Nephron (organoid): ENCODE results near the gene SPINDOC.

Source experiments
- H3K27ac Mint-ChIP-seq, 3 experiments: 2 replicates each; pipeline ENCODE4 v1.8.0; 2020; ENCODE audit warnings: mixed read lengths in 3 of 3, mild to moderate bottlenecking in 2 of 3, moderate library complexity in 1 of 3
- H3K27me3 Mint-ChIP-seq: 2 replicates; pipeline ENCODE4 v1.8.0; 2021; ENCODE audit warnings: low read depth, mild to moderate bottlenecking, moderate library complexity, mixed read lengths
- H3K36me3 Mint-ChIP-seq: 2 replicates; pipeline ENCODE4 v1.8.0; 2020; ENCODE audit warnings: low read depth, mixed read lengths
- H3K4me1 Mint-ChIP-seq: 2 replicates; pipeline ENCODE4 v1.8.0; 2020; ENCODE audit warnings: mixed read lengths
- H3K4me3 Mint-ChIP-seq, 3 experiments: 2 replicates each; pipeline ENCODE4 v1.8.0; 2020; ENCODE audit warnings: mild to moderate bottlenecking in 3 of 3, mixed read lengths in 3 of 3, moderate library complexity in 2 of 3
- H3K9me3 Mint-ChIP-seq: 2 replicates; pipeline ENCODE4 v1.8.0; 2020; ENCODE audit warnings: mixed read lengths
- TF ChIP-seq, protein P1 (sequence below), 3 experiments: fragments of 200-600 bp; sonication (generic); IDR thresholded peaks; one replicate each; pipeline ENCODE4 v1.5.0; 2021; ENCODE audit warnings: antibody characterized with exemption in 3 of 3; ENCODE audit not compliant: unreplicated experiment in 3 of 3

The SPINDOC gene

DNA sequence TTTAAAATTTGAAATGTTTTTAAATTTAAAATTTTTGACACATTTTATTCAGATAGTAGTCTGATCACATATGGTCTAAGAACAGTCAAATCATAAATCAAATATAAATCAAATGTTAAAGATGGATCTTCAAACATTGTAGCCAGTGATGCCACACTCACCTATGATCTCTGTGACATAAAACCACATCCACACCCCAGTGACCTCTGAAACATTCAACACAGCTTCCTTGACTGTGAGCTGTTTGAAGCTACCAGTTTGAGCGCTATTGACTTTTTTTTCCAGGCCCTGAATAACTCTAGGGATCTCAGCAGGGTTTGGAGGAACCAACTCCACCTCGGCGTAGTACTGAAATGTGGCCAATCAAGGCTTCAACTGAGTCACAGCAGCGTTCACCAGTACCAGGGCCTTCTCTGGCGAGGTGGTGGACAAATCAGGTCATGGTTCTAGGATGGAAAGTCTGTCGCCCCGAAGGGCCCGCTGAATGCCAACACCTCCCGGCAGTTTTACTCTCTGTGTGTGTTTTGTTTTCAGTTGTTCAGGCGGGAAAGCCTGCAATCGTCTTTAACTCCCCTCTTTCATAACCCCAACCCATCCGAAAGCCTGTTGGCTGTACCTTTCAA is 21.4 kb downstream of the SPINDOC start:
- Mint-ChIP-seq H3K27me3 (no peaks in the 10 kb centered on the region), H3K4me3 (no peak overlapping the region), H3K4me1 (peaks cover 8% of the 10 kb centered on the region), H3K36me3 (peaks cover 2% of the 10 kb centered on the region), H3K9me3 (no peaks in the 10 kb centered on the region), H3K27ac (no peak overlapping the region)
- TF ChIP-seq, protein P1, sequence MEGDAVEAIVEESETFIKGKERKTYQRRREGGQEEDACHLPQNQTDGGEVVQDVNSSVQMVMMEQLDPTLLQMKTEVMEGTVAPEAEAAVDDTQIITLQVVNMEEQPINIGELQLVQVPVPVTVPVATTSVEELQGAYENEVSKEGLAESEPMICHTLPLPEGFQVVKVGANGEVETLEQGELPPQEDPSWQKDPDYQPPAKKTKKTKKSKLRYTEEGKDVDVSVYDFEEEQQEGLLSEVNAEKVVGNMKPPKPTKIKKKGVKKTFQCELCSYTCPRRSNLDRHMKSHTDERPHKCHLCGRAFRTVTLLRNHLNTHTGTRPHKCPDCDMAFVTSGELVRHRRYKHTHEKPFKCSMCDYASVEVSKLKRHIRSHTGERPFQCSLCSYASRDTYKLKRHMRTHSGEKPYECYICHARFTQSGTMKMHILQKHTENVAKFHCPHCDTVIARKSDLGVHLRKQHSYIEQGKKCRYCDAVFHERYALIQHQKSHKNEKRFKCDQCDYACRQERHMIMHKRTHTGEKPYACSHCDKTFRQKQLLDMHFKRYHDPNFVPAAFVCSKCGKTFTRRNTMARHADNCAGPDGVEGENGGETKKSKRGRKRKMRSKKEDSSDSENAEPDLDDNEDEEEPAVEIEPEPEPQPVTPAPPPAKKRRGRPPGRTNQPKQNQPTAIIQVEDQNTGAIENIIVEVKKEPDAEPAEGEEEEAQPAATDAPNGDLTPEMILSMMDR (IDR thresholded peaks at IDR 0.05; ENCODE audit: unreplicated experiment in 3 of 3): no peak

DNA sequence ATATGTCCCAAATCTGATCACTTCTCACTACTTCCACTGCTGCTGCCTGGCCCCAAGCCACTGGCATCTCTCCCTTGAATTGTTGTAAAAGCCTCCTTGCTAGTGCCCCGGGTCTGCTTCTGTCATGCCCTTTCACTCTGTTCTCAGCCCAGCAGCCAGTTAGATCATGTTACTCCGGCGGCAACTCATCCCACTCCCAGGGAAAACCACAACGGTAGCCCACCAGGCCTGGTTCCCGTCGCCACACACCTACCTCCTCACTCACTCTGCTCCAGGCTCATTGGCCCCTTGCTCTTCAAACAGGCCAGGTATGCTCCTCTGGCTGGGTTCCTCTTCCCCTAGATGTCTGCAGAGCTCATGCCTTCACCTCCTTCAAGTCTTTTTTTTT is 21.9 kb downstream of the SPINDOC start:
- Mint-ChIP-seq H3K27me3 (no peaks in the 10 kb centered on the region), H3K9me3 (no peaks in the 10 kb centered on the region), H3K4me1 (peaks cover 9% of the 10 kb centered on the region), H3K27ac (no peak overlapping the region), H3K36me3 (no peaks in the 10 kb centered on the region), H3K4me3 (no peak overlapping the region)
- TF ChIP-seq, protein P1 (IDR thresholded peaks at IDR 0.05; ENCODE audit: unreplicated experiment in 3 of 3): no peak

DNA sequence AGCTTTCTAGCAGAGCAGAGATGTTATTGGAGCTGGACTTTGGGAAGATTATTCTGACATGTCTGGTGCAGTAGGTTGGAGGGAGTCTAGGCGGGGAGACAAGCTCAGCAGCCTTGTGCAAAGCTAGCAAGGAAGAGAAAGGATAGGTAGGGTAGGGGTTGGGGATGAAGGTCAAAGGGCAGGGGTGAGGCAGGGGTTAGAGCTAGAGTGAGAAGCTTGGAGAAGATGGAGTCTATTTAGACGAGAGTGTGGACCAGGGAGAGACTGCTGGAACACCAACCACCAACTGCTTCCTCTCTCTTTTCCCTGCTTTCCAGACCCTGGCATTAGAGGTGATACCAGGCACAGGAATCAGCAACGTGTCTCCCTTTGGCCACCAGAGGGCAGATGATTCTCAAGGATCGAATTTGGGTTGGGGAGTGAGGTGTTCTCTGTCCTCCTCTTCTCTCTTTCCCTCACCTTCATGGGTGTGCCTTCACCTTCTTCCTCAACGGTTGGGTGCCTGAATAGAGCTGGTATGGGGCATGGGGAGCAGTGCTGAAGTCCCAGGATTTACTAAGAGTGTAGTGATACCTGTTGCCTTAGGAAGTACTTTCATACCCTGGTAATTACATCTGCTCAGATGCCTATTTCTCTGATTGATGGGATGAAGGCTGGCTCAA is 23.9 kb downstream of the SPINDOC start:
- Mint-ChIP-seq H3K4me3 (peak overlapping the region; percentile 66 to 84 (median 80)), H3K9me3 (no peaks in the 10 kb centered on the region), H3K4me1 (peaks cover 27% of the 10 kb centered on the region), H3K27me3 (no peaks in the 10 kb centered on the region), H3K36me3 (no peaks in the 10 kb centered on the region), H3K27ac (peak overlapping the region; percentile 41 to 66 (median 50))
- TF ChIP-seq, protein P1 (IDR thresholded peaks at IDR 0.05; ENCODE audit: unreplicated experiment in 3 of 3): peak; percentile 82 to 86 (median 84)

DNA sequence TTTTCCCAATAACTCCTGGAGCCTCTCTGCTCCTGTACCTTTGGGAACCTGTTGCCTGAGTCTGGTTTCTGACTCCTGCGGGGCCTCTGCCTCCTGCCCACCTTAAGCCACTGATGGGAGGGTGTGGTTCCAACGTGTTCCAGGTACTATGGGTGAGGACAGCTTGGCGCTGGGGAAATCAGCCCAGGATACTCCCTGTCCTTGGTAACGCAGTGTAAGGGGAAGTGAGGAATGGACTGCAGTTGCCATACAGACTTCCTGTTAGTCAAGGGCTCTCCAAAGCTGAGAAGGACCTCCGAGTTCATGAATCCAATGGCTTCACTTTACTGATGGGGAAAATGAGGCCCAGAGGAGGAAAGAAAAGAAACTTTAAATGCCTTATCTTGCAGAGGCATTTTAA is 24.5 kb downstream of the SPINDOC start:
- Mint-ChIP-seq H3K4me1 (peaks cover 30% of the 10 kb centered on the region), H3K27me3 (no peaks in the 10 kb centered on the region), H3K4me3 (peak overlapping the region; percentile 84 to 86 (median 85)), H3K36me3 (peaks cover 2% of the 10 kb centered on the region), H3K27ac (peak overlapping the region in 1 of 3 experiments; percentile 41), H3K9me3 (no peaks in the 10 kb centered on the region)
- TF ChIP-seq, protein P1 (IDR thresholded peaks at IDR 0.05; ENCODE audit: unreplicated experiment in 3 of 3): no peak

DNA sequence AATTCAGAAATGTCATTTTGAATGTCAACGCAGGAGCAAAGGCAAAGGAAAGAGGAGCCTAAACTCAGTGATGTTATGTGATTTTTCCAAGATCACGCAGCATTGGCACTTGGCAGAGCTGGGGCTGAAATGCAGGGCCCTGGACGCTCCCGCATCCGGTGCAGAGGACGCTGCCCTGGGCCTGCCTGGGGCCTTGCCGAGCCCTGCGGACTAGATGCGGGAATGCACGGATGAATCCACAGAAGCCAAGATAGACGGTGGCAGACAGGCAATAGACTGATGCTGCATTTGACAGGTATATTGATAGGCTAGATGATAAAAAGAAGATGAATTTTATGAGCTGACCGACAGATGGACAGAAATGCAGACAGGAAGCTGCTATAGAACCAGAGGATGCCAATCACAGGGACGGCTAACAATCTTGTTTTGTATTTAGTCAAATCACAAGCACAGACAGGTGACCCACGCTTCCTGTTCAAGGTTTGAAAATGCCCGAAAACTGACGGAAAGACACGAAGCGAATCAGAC is 25.0 kb downstream of the SPINDOC start:
- Mint-ChIP-seq H3K27ac (peak overlapping the region in 2 of 3 experiments; percentile 13 to 67), H3K36me3 (peaks cover 7% of the 10 kb centered on the region), H3K4me1 (peaks cover 35% of the 10 kb centered on the region), H3K9me3 (no peaks in the 10 kb centered on the region), H3K4me3 (peak overlapping the region; percentile 84 to 86 (median 85)), H3K27me3 (no peaks in the 10 kb centered on the region)
- TF ChIP-seq, protein P1 (IDR thresholded peaks at IDR 0.05; ENCODE audit: unreplicated experiment in 3 of 3): no peak
